Measurements from ENCODE around the gene NR3C1. TPM values are rescaled to one million over a fixed set of nuclear protein-coding genes. Genes with fewer than 3 reads are reported as not detected.

NR3C1 gene
- total RNA-seq, 1 experiment from 2014 or later, result 31.4 TPM

GRCh38 chr5:143281226-143281625 lies 122.3 kb downstream of the NR3C1 start:
- H3K27ac Mint-ChIP-seq, result no peak overlapping the region
- no peak overlapping the region for H2BK120ac ChIP-seq (ENCODE audit: low read depth, low read length, poor library complexity, severe bottlenecking)
- peaks cover 14 to 15% of the 10 kb centered on the region in 2 experiments for H3K4me1 Mint-ChIP-seq
- H2BK15ac ChIP-seq (ENCODE audit: low read depth, low read length), result no peak overlapping the region
- H4K20me1 ChIP-seq (ENCODE audit: control insufficient read depth, insufficient read depth, insufficient read length), result no peaks in the 10 kb centered on the region
- H3K23me2 ChIP-seq (ENCODE audit: insufficient read length, low read depth, low read length, poor library complexity, severe bottlenecking), result no peaks in the 10 kb centered on the region
- H3K9me3 ChIP-seq (ENCODE audit: control insufficient read depth, low read depth, low read length), result no peaks in the 10 kb centered on the region
- no peak overlapping the region for H3K4ac ChIP-seq (ENCODE audit: low read depth, low read length)
- H3K4me1 ChIP-seq (ENCODE audit: insufficient read depth, low read length), result peaks cover 5% of the 10 kb centered on the region; the same call in 1 of the 2 replicates
- H3K4me2 ChIP-seq (ENCODE audit: insufficient read depth, insufficient read length, low read length), result no peak overlapping the region
- H4K5ac ChIP-seq (ENCODE audit: insufficient read length, low read depth, low read length), result no peak overlapping the region
- DNase-seq, result no peak
- no peak overlapping the region for H2AFZ ChIP-seq (ENCODE audit: low read length)
- H3K18ac ChIP-seq (ENCODE audit: insufficient read length, low read depth, low read length), result no peak overlapping the region
- no peaks in the 10 kb centered on the region for H3K79me2 ChIP-seq (ENCODE audit: insufficient read depth, low read length)
- TF ChIP-seq, protein P1, sequence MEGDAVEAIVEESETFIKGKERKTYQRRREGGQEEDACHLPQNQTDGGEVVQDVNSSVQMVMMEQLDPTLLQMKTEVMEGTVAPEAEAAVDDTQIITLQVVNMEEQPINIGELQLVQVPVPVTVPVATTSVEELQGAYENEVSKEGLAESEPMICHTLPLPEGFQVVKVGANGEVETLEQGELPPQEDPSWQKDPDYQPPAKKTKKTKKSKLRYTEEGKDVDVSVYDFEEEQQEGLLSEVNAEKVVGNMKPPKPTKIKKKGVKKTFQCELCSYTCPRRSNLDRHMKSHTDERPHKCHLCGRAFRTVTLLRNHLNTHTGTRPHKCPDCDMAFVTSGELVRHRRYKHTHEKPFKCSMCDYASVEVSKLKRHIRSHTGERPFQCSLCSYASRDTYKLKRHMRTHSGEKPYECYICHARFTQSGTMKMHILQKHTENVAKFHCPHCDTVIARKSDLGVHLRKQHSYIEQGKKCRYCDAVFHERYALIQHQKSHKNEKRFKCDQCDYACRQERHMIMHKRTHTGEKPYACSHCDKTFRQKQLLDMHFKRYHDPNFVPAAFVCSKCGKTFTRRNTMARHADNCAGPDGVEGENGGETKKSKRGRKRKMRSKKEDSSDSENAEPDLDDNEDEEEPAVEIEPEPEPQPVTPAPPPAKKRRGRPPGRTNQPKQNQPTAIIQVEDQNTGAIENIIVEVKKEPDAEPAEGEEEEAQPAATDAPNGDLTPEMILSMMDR (conservative IDR thresholded peaks at IDR 0.05), result no peak
- H2BK12ac ChIP-seq (ENCODE audit: insufficient read length, low read depth, low read length), result no peak overlapping the region
- H3K36me3 Mint-ChIP-seq (ENCODE audit: insufficient read depth in 1 of 3, low read depth in 3 of 3), result peaks cover 12 to 16% (median 16%) of the 10 kb centered on the region in 3 experiments
- no peak overlapping the region for H4K8ac ChIP-seq (replicated peaks; ENCODE audit: insufficient read length, low read depth, low read length)
- no peak overlapping the region for H4K91ac ChIP-seq (ENCODE audit: insufficient read length, low read depth, low read length)
- H3K14ac ChIP-seq (ENCODE audit: insufficient read depth, low read length), result no peak overlapping the region
- no peaks in the 10 kb centered on the region for H3K79me1 ChIP-seq (ENCODE audit: insufficient read depth, low read depth, low read length, poor library complexity, severe bottlenecking)
- no peak overlapping the region for H3K4me3 Mint-ChIP-seq
- H3K23ac ChIP-seq (ENCODE audit: insufficient read length, low read depth, low read length), result no peak overlapping the region
- no peak overlapping the region for H3T11ph ChIP-seq (ENCODE audit: low read length)
- H2BK5ac ChIP-seq (ENCODE audit: insufficient read length, low read length), result no peak overlapping the region
- no peaks in the 10 kb centered on the region for H3K27me3 ChIP-seq (ENCODE audit: insufficient read depth, low read length)
- H3K56ac ChIP-seq (ENCODE audit: insufficient read length, low read depth, low read length), result no peak overlapping the region
- no CpG with 5 or more reads among the region's 3 CpGs for WGBS (ENCODE audit: extremely low coverage, insufficient read length, low lambda C conversion rate)
- no peak overlapping the region for H3K9ac ChIP-seq (ENCODE audit: extremely low read depth, insufficient read length, low read length)
- H3K27ac ChIP-seq (ENCODE audit: insufficient read length, low read depth, low read length), result no peak overlapping the region
- no peak overlapping the region for H2AK5ac ChIP-seq (ENCODE audit: insufficient read length, low read length)
- no peaks in the 10 kb centered on the region for H3K27me3 Mint-ChIP-seq (ENCODE audit: low read depth)
- peaks cover 7 to 9% of the 10 kb centered on the region in 2 experiments; a peak in 3 of 5 replicates for H3K9me3 Mint-ChIP-seq
- no peak overlapping the region for H2BK20ac ChIP-seq (ENCODE audit: low read depth, low read length, poor library complexity, severe bottlenecking)

All from H9 (cell line).